ENCODE measurements around the gene GLG1.

DNA sequence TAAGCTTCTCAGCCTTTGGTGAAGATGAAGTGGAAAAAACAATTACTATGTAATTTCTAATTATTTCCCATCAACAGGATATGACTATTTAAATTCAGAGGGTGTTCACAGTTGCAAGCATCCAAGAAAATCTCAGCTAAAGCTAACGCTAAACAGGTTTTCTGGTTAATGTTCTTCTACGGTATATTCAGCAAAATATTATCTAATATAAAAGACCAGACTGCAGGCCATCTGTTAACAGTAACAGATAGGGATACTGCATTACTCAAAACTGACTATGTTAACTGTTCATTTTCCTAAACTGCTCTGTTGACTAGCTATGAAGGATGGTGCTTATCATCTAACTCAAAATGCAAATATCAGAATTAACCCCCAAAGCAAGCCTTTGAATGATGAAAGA is 32.8 kb downstream of the GLG1 start:
- TF ChIP-seq, protein P1, sequence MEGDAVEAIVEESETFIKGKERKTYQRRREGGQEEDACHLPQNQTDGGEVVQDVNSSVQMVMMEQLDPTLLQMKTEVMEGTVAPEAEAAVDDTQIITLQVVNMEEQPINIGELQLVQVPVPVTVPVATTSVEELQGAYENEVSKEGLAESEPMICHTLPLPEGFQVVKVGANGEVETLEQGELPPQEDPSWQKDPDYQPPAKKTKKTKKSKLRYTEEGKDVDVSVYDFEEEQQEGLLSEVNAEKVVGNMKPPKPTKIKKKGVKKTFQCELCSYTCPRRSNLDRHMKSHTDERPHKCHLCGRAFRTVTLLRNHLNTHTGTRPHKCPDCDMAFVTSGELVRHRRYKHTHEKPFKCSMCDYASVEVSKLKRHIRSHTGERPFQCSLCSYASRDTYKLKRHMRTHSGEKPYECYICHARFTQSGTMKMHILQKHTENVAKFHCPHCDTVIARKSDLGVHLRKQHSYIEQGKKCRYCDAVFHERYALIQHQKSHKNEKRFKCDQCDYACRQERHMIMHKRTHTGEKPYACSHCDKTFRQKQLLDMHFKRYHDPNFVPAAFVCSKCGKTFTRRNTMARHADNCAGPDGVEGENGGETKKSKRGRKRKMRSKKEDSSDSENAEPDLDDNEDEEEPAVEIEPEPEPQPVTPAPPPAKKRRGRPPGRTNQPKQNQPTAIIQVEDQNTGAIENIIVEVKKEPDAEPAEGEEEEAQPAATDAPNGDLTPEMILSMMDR (conservative IDR thresholded peaks at IDR 0.05) = no peak
- no peak for TF ChIP-seq ZFX (IDR thresholded peaks at IDR 0.05)
